Aorta (tissue), 5 donors: ENCODE results near the gene PDK4. TPM values are rescaled to one million over a fixed set of nuclear protein-coding genes. Genes with fewer than 3 reads are reported as not detected.

Experiments
- ATAC-seq: fragments of 200-7000 bp; cut with Tn5 transposase; one replicate; pipeline ENCODE4 v1.9.1; 2022; ENCODE audit warnings: moderate library complexity; ENCODE audit not compliant: low FRiP score
- DNase-seq, 2 donors: peaks; one replicate each; pipeline ENCODE4 v3.0.0-alpha.2; 2020
- H3K27ac ChIP-seq, 2 donors: one replicate each; pipeline ENCODE4 v1.5.1; 2013; ENCODE audit warnings: low read length in 2 of 2, mild to moderate bottlenecking in 2 of 2, moderate library complexity in 2 of 2, control low read depth in 1 of 2, inconsistent platforms in 1 of 2, low read depth in 1 of 2
- H3K27me3 ChIP-seq, 2 donors: one replicate each; pipeline ENCODE4 v1.6.1; 2013; ENCODE audit warnings: control low read depth in 1 of 2, low read length in 1 of 2, mild to moderate bottlenecking in 1 of 2, moderate library complexity in 1 of 2; ENCODE audit not compliant: insufficient read depth in 2 of 2, control insufficient read depth in 1 of 2
- H3K36me3 ChIP-seq, 2 donors: one replicate each; pipeline ENCODE4 v1.6.1; 2013; ENCODE audit warnings: control low read depth in 1 of 2, low read length in 1 of 2, mild to moderate bottlenecking in 1 of 2; ENCODE audit not compliant: insufficient read depth in 2 of 2, control insufficient read depth in 1 of 2
- H3K4me1 ChIP-seq, 2 donors: one replicate each; pipeline ENCODE4 v1.6.1; 2013; ENCODE audit warnings: low read length in 2 of 2, control low read depth in 1 of 2, mild to moderate bottlenecking in 1 of 2, moderate library complexity in 1 of 2; ENCODE audit not compliant: insufficient read depth in 2 of 2, control insufficient read depth in 1 of 2
- H3K4me3 ChIP-seq, 2 donors: one replicate each; pipeline ENCODE4 v1.5.1; 2013; ENCODE audit warnings: low read length in 2 of 2, control low read depth in 1 of 2, mild to moderate bottlenecking in 1 of 2
- H3K9me3 ChIP-seq: one replicate; pipeline ENCODE4 v1.6.1; 2013; ENCODE audit warnings: mild to moderate bottlenecking, low read length; ENCODE audit not compliant: control insufficient read depth
- WGBS, 2 donors: extraction: QIAGEN DNeasy Blood & Tissue Kit; methylation state at CpG; one replicate each; pipeline ENCODE4 v1.1.7; 2013; 5-methylcytosine and 5-hydroxymethylcytosine counted together
- intact Hi-C, 2 donors: fragments of 100-400 bp; cut with DNase I; formaldehyde crosslinking; loops; one replicate each; pipeline versions ENCODE4 v1.14.2 to v1.15.0; 2022
- polyA plus RNA-seq, 2 donors: library from polyadenylated mRNA; stranded (reverse); fragments of 200-250 nt; gene quantifications; one replicate each; pipeline ENCODE4 v1.2.3, GENCODE V29; 2013
- total RNA-seq, 2 donors: library from RNA; stranded (reverse); fragmentation: NEBNext Ultra II Directional; extraction: Animal tissue kit (Norgen Biotek cat#: 25700); gene quantifications; one replicate each; pipeline ENCODE4 v1.2.1, GENCODE V29; 2021
- donor health status: healthy with polysubstance abuse.
- donor health status: Bipolar disorder and iron deficiency.
- donor health status: DM: no; HTN: no; CAD: no.
- donor health status: DM: no; HTN: no; CAD: no.
- donor health status: DM: yes; HTN: yes; CAD: no.

PDK4 gene
- total and polyA plus RNA-seq, 4 donors = 34.1 to 294 (median 117) TPM

DNA sequence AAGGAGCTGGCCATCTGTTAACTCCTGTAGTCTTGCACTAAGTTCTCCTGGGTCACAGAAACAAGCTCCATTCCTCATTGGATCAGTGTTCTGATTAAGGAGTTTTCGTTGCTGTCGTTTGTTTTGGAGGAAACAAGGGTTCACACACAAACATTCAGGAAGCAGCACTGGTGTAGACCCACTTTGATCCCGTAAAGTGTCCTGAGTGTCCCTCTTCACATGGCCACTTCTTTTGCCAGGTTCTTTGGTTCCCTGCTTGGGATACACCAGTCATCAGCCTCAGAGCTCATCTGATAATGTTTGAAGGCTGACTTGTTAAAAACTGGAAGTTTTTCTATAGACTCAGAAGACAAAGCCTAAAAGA, 10.9 kb downstream of the PDK4 start:
- WGBS, 2 donors = 84% methylated on average over 3 of the region's 3 CpGs
- intact Hi-C loops = no loop called here

GRCh38 chr7:95584769-95585425, 11.4 kb downstream of the PDK4 start:
- Histone ChIP-seq H3K4me3 (no peak overlapping the region), H3K9me3 (no peaks in the 10 kb centered on the region), H3K4me1 (peaks cover 0 to 2% of the 10 kb centered on the region in 2 donors), H3K27ac (no peak overlapping the region), H3K36me3 (peaks cover 2 to 7% of the 10 kb centered on the region in 2 donors), H3K27me3 (no peaks in the 10 kb centered on the region)
- WGBS, 2 donors = 73 to 83% methylated on average over 1 of the region's 1 CpG
- intact Hi-C loops = no loop called here
- no peak for ATAC-seq
- DNase-seq = no peak

More for the DNA sequence above, 10.9 kb downstream of the PDK4 start:
- no peaks in the 10 kb centered on the region for H3K27me3 ChIP-seq
- DNase-seq (no peak), ATAC-seq (no peak)
- H3K4me1 ChIP-seq = peaks cover 0 to 2% of the 10 kb centered on the region in 2 donors
- H3K27ac ChIP-seq = no peak overlapping the region
- no peaks in the 10 kb centered on the region for H3K9me3 ChIP-seq
- no peak overlapping the region for H3K4me3 ChIP-seq
- H3K36me3 ChIP-seq = peaks cover 2 to 7% of the 10 kb centered on the region in 2 donors

DNA sequence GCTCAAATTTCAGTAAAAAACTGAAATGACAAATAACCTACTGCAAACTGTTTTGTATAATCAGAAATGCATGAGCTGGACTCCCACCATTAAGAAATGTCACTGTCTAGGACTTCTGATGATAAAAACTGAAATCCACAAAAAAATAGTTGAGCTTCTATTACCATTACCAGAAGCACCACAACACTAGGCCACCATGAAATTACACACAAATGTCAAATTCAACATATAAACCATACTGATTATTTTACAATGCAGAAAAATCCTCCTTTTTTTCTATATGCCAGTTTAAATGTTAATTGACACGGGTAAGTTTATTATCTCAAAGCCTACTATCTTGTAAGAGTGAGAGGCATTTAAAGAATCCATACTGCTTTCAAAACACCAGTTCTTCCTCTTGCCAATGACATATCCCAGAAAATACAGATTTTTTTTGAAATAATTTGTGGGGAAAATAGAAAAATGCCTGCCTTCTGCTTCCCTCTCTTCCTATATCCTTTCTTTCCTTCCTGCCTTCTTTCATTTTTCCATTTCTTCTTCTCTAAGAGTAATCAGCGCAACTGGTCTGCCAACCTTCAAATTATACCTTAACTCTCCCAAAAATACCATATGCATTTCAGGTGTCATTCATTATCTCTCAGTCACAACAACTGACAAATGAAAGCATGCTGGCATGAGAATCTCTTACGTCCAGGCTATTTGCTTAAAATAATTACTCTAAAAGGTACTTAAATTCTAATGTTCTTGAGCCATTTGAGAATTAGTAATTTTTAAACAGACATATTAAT, 12.3 kb downstream of the PDK4 start:
- no peak overlapping the region for H3K4me3 ChIP-seq
- no peaks in the 10 kb centered on the region for H3K27me3 ChIP-seq
- H3K36me3 ChIP-seq = peaks cover 2 to 6% of the 10 kb centered on the region in 2 donors
- WGBS, 2 donors = 50 to 81% methylated on average over 3 of the region's 3 CpGs
- H3K9me3 ChIP-seq = no peaks in the 10 kb centered on the region
- H3K27ac ChIP-seq = no peak overlapping the region
- H3K4me1 ChIP-seq = peaks cover 0 to 2% of the 10 kb centered on the region in 2 donors
- ATAC-seq (no peak), DNase-seq (no peak)
- intact Hi-C loops = no loop called here

- H3K36me3 ChIP-seq = peaks cover 2 to 5% of the 10 kb centered on the region in 2 donors
- DNase-seq (no peak), ATAC-seq (peak; percentile 8)
- 92% methylated on average over 4 of the region's 4 CpGs for WGBS, 2 donors
- peaks cover 0 to 2% of the 10 kb centered on the region in 2 donors for H3K4me1 ChIP-seq
- intact Hi-C loops = no loop called here
- H3K4me3 ChIP-seq = no peak overlapping the region
- H3K9me3 ChIP-seq = no peaks in the 10 kb centered on the region
- H3K27me3 ChIP-seq = no peaks in the 10 kb centered on the region
- no peak overlapping the region for H3K27ac ChIP-seq
These were observed 13.6 kb downstream of the PDK4 start for GRCh38 chr7:95582578-95583293.

- no peaks in the 10 kb centered on the region for H3K9me3 ChIP-seq
- WGBS, 2 donors = 36 to 47% methylated on average over 3 of the region's 3 CpGs
- intact Hi-C loops = no loop called here
These were observed 14.8 kb downstream of the PDK4 start for GRCh38 chr7:95581467-95581866.

GRCh38 chr7:95579318-95579717, 17.0 kb downstream of the PDK4 start:
- intact Hi-C loops = no loop called here
- 90 to 95% methylated on average over 7 of the region's 7 CpGs for WGBS, 2 donors
- Histone ChIP-seq H3K9me3 (no peaks in the 10 kb centered on the region), H3K36me3 (no peaks in the 10 kb centered on the region), H3K27me3 (no peaks in the 10 kb centered on the region), H3K4me3 (no peak overlapping the region), H3K27ac (no peak overlapping the region), H3K4me1 (peaks cover 0 to 2% of the 10 kb centered on the region in 2 donors)
- DNase-seq = no peak
- ATAC-seq = no peak

More at GRCh38 chr7:95581467-95581866, 14.8 kb downstream of the PDK4 start:
- Histone ChIP-seq H3K27me3 (no peaks in the 10 kb centered on the region), H3K27ac (no peak overlapping the region), H3K4me1 (peaks cover 0 to 2% of the 10 kb centered on the region in 2 donors), H3K4me3 (no peak overlapping the region), H3K36me3 (peaks cover 0 to 5% of the 10 kb centered on the region in 2 donors)
- DNase-seq = no peak
- ATAC-seq = no peak

- no peak for ATAC-seq
- Histone ChIP-seq H3K36me3 (no peaks in the 10 kb centered on the region), H3K4me3 (no peak overlapping the region), H3K4me1 (peaks cover 0 to 2% of the 10 kb centered on the region in 2 donors), H3K27ac (no peak overlapping the region), H3K27me3 (no peaks in the 10 kb centered on the region), H3K9me3 (no peaks in the 10 kb centered on the region)
- intact Hi-C loops = no loop called here
- no peak for DNase-seq
- 32 to 37% methylated on average over 3 of the region's 3 CpGs for WGBS, 2 donors
These were observed 17.9 kb downstream of the PDK4 start for GRCh38 chr7:95578299-95578855.

- H3K4me3 ChIP-seq = no peak overlapping the region
- intact Hi-C loops = no loop called here
- ATAC-seq = no peak
- H3K27ac ChIP-seq = no peak overlapping the region
- H3K36me3 ChIP-seq = no peaks in the 10 kb centered on the region
- 71% methylated on average over 5 of the region's 5 CpGs for WGBS, 2 donors
- no peaks in the 10 kb centered on the region for H3K4me1 ChIP-seq
- no peak for DNase-seq
- H3K27me3 ChIP-seq = no peaks in the 10 kb centered on the region
- H3K9me3 ChIP-seq = no peaks in the 10 kb centered on the region
These were observed 19.2 kb downstream of the PDK4 start for GRCh38 chr7:95577137-95577536.
